ENCODE results near the gene TMOD1. TPM values are rescaled to one million over a fixed set of nuclear protein-coding genes. Genes with fewer than 3 reads are reported as not detected.

TMOD1 gene
- total and polyA plus RNA-seq, 4 donors = 9.2 to 20.0 (median 14.1) TPM

DNA sequence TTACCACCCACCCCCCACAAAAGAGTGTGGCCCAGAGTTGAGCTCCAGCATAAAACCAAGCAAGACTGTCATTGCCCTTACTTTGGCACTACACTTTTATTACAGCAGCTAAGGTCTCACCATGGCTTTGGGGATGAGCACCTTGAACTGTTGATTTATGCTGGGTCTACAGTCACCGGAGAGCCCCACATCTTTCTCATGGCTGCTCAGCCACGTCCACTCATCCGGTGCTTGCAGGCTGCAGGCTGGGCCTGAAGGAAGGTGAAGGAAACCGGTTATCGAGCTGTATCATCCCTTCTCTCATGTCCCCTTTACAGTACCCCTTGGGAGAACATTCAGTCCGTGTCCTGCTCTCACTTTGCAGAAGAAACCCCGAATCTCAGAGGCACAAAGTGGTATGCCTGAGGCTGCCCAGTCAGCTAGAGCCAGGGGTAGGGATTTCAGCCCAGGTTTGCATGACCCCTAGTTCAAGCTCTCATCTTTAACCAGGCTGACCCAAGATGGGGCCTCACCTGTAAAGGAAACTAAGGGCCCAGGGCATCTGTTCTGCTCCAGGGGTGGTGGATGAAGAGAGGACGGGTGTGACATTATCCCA is 11.6 kb downstream of the TMOD1 start:
- H3K27me3 ChIP-seq (ENCODE audit: control insufficient read depth in 4 of 4, insufficient read depth in 4 of 4, low read length in 3 of 4) = no peaks in the 10 kb centered on the region
- no peak overlapping the region for H3K9ac ChIP-seq (ENCODE audit: low read depth in 1 of 2, low read length in 2 of 2)
- no peak overlapping the region for H3K27ac ChIP-seq (ENCODE audit: low read depth in 1 of 2, low read length in 2 of 2)
- TF ChIP-seq FOXA2 (IDR thresholded peaks at IDR 0.05) (no peak), CTCF (IDR thresholded peaks at IDR 0.05; ENCODE audit: low read depth, low read length, missing input control) (no peak), MAX (IDR thresholded peaks at IDR 0.05) (no peak), RXRA (IDR thresholded peaks at IDR 0.05) (no peak), NR2F2 (IDR thresholded peaks at IDR 0.05) (no peak)
- H3K4me3 ChIP-seq (ENCODE audit: low read depth in 1 of 3, low read length in 3 of 3) = no peak overlapping the region
- no peaks in the 10 kb centered on the region for H3K9me3 ChIP-seq (ENCODE audit: control insufficient read depth in 4 of 4, low read length in 3 of 4)
- DNase-seq (ENCODE audit: low spot score) = peak; percentile 28
- no peaks in the 10 kb centered on the region for H3K4me1 ChIP-seq (ENCODE audit: control insufficient read depth in 4 of 4, insufficient read depth in 4 of 4, low read length in 3 of 4)
- no peaks in the 10 kb centered on the region for H3K36me3 ChIP-seq (ENCODE audit: control insufficient read depth in 4 of 4, insufficient read depth in 3 of 4, low read depth in 1 of 4, low read length in 3 of 4)
- WGBS = 85% methylated on average over 8 of the region's 8 CpGs

GRCh38 chr9:97514531-97514930 is 13.1 kb downstream of the TMOD1 start:
- no peaks in the 10 kb centered on the region for H3K4me1 ChIP-seq (ENCODE audit: control insufficient read depth in 4 of 4, insufficient read depth in 4 of 4, low read length in 3 of 4)
- no peak for DNase-seq (ENCODE audit: low spot score)
- no peak overlapping the region for H3K27ac ChIP-seq (ENCODE audit: low read depth in 1 of 2, low read length in 2 of 2)
- WGBS = 73% methylated on average over 9 of the region's 9 CpGs
- H3K4me3 ChIP-seq (ENCODE audit: low read depth in 1 of 3, low read length in 3 of 3) = no peak overlapping the region
- H3K27me3 ChIP-seq (ENCODE audit: control insufficient read depth in 4 of 4, insufficient read depth in 4 of 4, low read length in 3 of 4) = no peaks in the 10 kb centered on the region
- no peak overlapping the region for H3K9ac ChIP-seq (ENCODE audit: low read depth in 1 of 2, low read length in 2 of 2)
- TF ChIP-seq HNF4G (IDR thresholded peaks at IDR 0.05) = no peak
- no peak for TF ChIP-seq RAD21 (IDR thresholded peaks at IDR 0.05)
- no peak for TF ChIP-seq ATF3 (IDR thresholded peaks at IDR 0.05)
- TF ChIP-seq YY1 (IDR thresholded peaks at IDR 0.05) = no peak
- peak in 1 of 2 donors; percentile 8 for TF ChIP-seq RXRA (IDR thresholded peaks at IDR 0.05)
- no peaks in the 10 kb centered on the region for H3K36me3 ChIP-seq (ENCODE audit: control insufficient read depth in 4 of 4, insufficient read depth in 3 of 4, low read depth in 1 of 4, low read length in 3 of 4)
- no peaks in the 10 kb centered on the region for H3K9me3 ChIP-seq (ENCODE audit: control insufficient read depth in 4 of 4, low read length in 3 of 4)

GRCh38 chr9:97515662-97516061 is 14.2 kb downstream of the TMOD1 start:
- 90% methylated on average over 6 of the region's 6 CpGs for WGBS
- Histone ChIP-seq H3K27ac (ENCODE audit: low read depth in 1 of 2, low read length in 2 of 2) (no peak overlapping the region), H3K4me3 (ENCODE audit: low read depth in 1 of 3, low read length in 3 of 3) (no peak overlapping the region), H3K36me3 (ENCODE audit: control insufficient read depth in 4 of 4, insufficient read depth in 3 of 4, low read depth in 1 of 4, low read length in 3 of 4) (no peaks in the 10 kb centered on the region), H3K27me3 (ENCODE audit: control insufficient read depth in 4 of 4, insufficient read depth in 4 of 4, low read length in 3 of 4) (no peaks in the 10 kb centered on the region), H3K9me3 (ENCODE audit: control insufficient read depth in 4 of 4, low read length in 3 of 4) (no peaks in the 10 kb centered on the region), H3K9ac (ENCODE audit: low read depth in 1 of 2, low read length in 2 of 2) (no peak overlapping the region), H3K4me1 (ENCODE audit: control insufficient read depth in 4 of 4, insufficient read depth in 4 of 4, low read length in 3 of 4) (no peaks in the 10 kb centered on the region)
- no peak for DNase-seq (ENCODE audit: low spot score)
- TF ChIP-seq ZBTB33 (IDR thresholded peaks at IDR 0.05) (no peak), MAX (IDR thresholded peaks at IDR 0.05) (no peak), CTCF (IDR thresholded peaks at IDR 0.05; ENCODE audit: low read depth, low read length, missing input control) (no peak), EGR1 (IDR thresholded peaks at IDR 0.05; ENCODE audit: low read depth in 2 of 2) (no peak), FOXA1 (IDR thresholded peaks at IDR 0.05) (no peak), NR2F2 (IDR thresholded peaks at IDR 0.05) (no peak), FOXA2 (IDR thresholded peaks at IDR 0.05) (no peak), YY1 (IDR thresholded peaks at IDR 0.05) (no peak), JUND (IDR thresholded peaks at IDR 0.05) (no peak), RXRA (IDR thresholded peaks at IDR 0.05) (no peak), HNF4A (conservative IDR thresholded peaks at IDR 0.05) (no peak), RAD21 (IDR thresholded peaks at IDR 0.05) (no peak), ATF3 (IDR thresholded peaks at IDR 0.05) (no peak), TAF1 (conservative IDR thresholded peaks at IDR 0.05) (no peak)
- TF ChIP-seq, protein P1, sequence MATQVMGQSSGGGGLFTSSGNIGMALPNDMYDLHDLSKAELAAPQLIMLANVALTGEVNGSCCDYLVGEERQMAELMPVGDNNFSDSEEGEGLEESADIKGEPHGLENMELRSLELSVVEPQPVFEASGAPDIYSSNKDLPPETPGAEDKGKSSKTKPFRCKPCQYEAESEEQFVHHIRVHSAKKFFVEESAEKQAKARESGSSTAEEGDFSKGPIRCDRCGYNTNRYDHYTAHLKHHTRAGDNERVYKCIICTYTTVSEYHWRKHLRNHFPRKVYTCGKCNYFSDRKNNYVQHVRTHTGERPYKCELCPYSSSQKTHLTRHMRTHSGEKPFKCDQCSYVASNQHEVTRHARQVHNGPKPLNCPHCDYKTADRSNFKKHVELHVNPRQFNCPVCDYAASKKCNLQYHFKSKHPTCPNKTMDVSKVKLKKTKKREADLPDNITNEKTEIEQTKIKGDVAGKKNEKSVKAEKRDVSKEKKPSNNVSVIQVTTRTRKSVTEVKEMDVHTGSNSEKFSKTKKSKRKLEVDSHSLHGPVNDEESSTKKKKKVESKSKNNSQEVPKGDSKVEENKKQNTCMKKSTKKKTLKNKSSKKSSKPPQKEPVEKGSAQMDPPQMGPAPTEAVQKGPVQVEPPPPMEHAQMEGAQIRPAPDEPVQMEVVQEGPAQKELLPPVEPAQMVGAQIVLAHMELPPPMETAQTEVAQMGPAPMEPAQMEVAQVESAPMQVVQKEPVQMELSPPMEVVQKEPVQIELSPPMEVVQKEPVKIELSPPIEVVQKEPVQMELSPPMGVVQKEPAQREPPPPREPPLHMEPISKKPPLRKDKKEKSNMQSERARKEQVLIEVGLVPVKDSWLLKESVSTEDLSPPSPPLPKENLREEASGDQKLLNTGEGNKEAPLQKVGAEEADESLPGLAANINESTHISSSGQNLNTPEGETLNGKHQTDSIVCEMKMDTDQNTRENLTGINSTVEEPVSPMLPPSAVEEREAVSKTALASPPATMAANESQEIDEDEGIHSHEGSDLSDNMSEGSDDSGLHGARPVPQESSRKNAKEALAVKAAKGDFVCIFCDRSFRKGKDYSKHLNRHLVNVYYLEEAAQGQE (IDR thresholded peaks at IDR 0.05) = no peak
